ENCODE measurements around the gene MFSD11. TPM values are rescaled to one million over a fixed set of nuclear protein-coding genes. Genes with fewer than 3 reads are reported as not detected.
"Not testable (repeated sequence)": the region's sequence is repeated elsewhere in the genome, so short reads cannot be mapped to it uniquely, and the experiment has no call there.

Gene MFSD11
- total RNA-seq, 1 donor from 2014 or later: 60.1 TPM

DNA sequence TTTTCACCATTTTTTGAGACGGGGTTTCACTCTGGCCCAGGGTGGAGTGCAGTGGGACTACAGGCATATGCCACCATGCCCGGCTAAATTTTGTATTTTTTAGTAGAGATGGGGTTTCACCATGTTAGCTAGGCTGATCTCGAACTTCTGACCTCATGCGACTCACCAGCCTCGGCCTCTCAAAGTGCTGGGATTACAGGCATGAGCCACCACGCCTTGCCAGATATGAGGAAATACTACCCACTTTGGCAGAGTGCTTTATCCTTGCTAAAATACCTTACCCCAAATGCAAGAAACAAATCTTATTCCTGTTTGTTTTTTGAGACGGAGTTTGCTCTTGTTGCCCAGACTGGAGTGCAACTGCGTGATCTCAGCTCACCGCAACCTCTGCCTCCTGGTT is 67.4 kb downstream of the MFSD11 start:
- DNase-seq: no peak

DNA sequence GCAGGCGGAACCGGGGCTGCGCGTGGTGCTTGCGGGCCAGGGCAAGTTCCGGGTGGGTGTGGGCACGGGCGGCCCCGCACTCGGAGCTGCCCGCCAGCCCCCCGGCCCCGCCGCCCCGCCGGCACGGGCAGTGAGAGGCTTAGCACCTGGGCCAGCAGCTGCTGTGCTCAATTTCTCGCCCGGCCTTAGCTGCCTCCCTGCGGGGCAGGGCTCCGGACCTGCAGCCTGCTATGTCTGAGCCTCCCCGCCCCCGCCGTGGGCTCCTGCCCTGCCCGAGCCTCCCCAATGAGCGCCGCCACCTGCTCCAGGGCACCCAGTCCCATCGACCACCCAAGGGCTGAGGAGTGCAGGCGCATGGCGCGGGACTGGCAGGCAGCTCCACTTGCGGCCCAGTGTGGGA is 68.2 kb downstream of the MFSD11 start:
- DNase-seq: not testable (repeated sequence)

DNA sequence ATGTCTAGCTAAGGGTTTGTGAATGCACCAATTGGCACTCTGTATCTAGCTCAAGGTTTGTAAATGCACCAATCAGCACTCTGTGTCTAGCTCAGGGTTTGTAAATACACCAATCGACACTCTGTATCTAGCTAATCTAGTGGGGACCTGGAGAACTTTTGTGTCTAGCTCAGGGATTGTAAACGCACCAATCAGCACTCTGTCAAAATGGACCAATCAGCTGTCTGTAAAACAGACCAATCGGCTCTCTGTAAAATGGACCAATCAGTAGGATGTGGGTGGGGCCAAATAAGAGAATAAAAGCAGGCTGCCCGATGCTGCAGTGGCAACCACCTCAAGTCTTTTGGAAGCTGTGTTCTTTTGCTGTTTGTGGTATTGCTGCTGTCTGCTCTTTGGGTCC is 68.8 kb downstream of the MFSD11 start:
- DNase-seq: not testable (repeated sequence)

DNA sequence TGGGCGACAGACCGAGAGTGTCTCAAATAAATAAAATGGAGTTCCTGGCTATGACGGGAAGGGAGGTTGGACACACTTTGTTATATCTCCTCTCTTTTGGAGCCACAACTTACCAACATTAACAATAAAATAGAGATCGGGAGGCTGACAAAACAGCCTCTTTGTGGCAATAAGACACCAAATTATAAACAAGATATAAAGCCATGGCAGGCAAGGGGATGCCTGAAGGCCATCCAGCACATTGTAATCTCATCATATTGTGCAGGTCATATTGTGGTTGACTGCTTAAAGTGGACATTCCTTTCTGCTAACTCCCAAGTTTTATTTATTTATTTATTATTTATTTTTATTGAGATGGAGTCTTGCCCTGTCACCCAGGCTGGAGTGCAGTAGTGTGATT is 70.4 kb downstream of the MFSD11 start:
- no peak for DNase-seq

DNA sequence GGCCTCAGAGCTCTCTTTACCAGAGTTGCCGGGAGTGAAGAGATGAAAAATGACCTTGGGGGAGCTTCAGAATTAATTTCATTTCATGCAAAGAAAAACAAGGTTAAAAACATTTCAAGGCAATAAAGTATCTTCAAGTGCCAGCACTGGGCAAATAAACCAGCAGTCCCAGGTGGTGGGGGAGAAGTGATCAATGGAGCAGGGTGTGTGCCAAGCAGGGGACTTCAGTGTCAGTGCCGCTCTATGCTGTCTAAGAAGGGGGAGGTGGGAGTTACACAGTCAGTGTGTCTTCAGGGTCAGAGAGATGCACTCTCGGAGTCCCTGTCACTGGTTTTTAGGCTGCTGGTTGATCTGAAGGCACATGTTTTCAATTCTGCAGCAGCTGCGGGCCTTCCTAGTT is 73.0 kb downstream of the MFSD11 start:
- no peak for DNase-seq

DNA sequence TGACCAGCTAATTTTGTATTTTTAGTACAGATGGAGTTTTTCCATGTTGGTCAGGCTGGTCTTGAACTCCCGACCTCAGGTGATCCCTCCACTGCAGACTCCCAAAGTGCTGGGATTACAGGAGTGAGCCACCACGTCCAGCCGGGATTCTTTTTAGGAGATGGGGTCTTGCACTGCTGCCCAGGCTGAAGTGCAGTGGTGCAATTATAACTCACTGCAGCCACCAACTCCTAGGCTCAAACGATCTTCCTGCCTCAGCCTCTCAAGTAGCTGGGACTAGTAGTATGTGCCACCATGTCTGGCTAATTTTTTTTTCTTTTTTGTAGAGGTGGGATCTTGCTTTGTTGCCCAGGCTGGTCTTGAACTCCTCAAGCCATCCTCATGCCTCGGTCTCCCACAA is 73.9 kb downstream of the MFSD11 start:
- DNase-seq: no peak

DNA sequence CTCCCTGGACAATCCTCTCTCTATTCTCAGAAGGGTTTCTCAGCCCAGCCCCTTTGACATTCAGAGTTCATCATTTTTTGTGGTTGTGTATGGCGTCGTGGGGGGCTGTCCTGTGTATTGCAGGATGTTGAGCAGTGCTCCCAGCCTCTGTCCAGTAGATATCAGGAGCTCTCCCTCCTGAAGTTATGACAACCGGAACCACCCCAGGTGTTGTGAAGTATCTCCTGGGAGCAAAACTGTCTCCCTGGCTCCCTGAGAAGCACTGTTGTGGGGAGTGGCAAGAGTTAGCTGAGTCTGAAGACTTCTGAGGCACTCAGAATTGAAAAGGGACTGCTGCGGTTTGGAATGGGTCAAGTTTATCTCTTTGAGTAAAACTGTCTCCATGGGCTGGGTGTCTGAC is 74.3 kb downstream of the MFSD11 start:
- no peak for DNase-seq

DNA sequence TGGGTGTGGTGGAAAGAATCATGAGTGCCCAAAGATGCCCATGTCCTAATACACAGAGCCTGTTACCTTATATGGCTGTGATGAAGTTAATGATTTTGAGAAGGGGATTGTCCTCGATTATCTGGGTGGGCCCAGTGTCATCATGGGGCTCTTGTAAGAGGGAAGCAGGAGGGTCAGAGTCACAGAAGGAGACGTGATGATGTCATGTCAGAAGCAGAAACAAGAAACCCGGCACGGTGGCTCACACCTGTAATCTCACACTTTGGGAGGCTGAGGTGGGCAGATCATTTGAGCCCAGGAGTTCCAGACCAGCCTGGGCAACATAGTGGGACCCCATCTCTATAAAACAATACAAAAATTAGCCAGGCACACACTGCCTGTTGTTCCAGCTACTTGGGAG is 75.0 kb downstream of the MFSD11 start:
- no peak for DNase-seq

DNA sequence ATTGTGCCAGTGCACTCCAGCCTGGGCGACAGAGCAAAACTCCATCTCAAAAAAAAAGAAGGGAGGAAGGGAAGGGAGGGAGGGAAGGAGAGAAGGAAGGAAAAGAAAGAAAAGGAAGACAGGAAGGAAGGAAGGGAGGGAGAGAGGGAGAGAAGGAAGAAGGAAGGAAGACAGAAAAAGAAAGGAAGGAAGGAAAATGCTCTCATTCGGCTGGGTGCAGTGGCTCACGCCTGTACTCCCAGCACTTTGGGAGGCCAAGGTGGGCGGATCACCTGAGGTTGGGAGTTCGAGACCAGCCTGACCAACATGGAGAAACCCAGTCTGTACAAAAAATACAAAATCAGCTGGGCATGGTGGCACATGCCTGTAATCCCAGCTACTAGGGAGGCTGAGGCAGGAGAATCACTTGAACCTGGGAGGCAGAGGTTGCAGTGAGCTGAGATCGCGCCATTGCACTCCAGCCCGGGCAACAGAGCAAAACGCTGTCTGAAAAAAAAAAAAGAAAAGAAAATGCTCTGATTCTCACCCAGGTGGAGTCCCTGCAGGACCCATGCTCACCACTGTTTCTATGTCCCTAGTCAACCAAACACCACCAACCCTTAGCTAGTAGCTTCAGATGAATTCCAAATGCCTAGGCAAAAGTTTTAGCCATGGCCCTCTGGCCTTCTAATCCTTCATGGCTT is 78.1 kb downstream of the MFSD11 start:
- not testable (repeated sequence) for DNase-seq

DNA sequence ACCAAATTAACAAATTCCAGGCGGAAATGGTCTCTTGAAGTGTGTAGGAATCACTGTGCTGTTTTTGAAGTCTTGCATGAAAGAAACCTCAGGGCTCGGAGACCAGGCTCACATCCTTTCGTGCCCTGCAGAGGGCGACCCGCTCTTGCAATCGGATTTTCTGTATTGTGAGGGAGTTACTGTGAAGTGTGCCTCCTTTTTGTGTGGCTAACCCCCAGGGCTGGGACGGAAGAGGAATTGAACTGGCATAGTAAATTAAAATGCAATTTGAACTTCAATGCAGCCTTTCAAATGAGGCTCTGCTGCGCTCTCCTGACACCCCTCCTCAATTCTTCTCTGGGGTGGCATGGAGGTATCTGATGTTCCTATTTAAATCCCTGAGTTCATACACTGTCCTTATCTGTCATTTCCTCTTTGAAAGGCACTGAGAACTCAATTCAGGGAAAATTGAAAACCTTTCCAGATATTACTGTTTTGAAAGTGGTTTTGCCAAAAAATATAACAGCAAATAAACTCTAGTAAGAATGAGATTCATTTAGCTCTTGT is 78.7 kb downstream of the MFSD11 start:
- peak; percentile 55 for DNase-seq

DNA sequence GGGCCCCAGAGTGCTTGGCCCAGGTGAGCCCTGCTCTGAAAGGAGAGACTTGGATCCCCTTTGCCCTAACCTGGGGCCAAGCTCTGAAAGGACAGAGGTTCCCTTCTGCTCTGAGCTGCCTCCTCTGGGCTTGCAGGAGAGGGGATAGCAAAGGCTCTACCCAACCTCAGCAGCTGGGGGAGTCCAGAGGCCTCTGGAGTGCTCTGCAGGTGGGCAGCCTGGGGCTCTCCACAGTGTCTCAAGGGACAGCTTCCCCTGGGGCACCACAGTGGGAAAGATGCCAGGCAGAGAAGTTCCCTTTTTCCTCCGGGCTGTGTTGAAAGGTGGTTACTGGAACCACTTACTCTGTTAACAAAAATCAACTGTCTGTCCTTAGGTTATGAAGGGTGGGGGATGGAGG is 82.1 kb downstream of the MFSD11 start:
- DNase-seq: no peak

DNA sequence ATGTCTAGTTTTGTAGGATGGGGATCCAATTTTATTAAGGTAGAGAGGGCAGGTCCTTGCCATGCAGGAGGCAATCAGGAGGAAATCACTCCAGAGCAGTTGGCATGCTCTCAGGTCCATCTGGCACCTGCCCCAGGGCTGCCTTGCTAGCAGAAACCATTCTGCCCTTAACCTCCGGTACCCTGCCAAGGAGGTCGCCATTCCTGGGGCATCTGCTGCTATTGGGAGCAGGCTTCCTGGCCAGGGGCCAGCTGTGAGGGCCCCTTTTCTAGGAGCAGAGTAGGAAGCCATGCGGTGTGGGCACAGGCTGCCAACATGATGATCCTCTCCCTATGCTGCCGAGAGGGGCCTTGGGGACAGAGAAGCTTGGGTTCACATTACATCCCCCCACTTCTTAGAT is 82.6 kb downstream of the MFSD11 start:
- no peak for DNase-seq

DNA sequence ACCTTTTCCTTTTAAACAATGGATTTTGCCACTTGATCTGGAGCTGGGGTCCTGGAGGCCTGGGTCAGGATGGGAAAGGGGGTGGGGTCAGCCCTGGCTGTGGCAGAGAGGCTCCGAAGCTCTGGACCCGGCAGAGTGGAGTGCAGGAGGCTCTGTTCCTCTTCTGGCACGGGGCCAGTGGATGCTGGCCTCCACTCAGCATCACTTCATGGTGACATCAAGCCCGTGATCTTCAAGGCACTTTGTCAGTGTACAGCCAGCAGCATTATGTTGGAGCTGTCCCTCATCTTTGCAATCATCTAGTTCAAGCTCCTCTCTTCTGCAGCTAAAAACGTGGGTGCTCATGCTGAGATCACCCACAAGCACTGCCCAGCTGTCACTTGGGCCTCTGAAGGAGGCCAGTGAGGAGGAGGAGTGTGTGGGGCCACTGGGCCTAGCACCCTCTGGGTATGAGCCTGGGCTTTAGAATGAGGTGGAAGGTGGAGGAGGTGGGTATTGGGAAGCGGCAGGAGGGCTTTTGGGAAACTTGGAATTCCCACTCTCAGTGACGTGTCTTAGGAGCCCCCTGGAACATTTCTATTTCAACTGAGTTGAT is 84.4 kb downstream of the MFSD11 start:
- no peak for DNase-seq

DNA sequence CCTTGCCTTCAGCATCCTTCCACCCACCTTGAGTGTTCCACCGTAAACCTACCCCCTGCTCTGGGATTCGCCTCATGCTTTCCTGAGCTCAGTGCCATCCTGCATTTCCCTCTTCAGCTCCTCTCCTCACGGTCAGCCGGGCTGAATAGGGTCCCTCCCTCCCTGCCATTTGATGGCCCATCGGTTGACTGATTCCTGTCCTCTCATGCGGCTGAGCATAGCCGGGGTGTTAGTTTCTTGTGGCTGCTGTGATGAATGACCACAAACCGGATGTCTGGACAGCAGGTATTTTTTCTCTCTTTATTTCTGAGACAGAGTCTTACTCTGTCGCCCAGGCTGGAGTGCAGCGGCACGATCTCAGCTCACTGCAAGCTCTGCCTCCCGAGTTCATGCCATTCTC is 86.2 kb downstream of the MFSD11 start:
- no peak for DNase-seq

DNA sequence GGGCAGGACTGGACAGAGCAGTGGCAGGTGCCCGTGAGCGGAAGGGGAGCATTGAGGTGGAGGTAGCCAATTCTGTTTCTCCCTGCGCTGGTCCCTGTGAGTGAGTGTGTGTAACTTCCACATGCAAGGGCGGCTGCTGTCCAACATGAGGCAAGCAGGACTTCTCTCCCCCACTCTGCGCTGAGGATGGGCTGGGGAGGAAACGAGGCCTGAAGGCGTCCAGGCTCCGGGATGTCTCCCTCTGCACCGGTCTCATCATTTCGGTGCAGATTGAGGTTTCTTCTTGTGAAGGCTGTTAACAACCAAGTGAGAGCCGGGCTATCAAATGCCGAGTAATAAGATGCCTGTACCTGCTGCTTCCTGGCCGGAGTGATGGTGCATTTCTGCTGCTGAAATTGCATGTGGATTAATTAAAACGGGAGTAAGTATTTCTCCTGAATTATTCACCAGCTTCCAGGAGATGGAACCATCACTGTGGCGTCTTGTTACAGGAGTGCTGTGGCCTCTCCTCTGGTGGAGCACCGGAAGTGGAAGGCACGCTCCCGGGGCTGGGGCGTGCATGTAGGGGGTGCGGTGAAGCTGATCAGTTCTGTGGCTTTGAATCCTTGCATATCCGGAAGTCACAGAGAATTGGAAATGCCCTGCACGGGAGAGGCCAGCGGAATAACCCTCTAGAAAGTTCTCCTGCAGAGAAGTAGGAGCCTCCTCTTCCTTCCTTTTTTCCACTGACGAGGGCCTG is 88.6 kb downstream of the MFSD11 start:
- no peak for DNase-seq

DNA sequence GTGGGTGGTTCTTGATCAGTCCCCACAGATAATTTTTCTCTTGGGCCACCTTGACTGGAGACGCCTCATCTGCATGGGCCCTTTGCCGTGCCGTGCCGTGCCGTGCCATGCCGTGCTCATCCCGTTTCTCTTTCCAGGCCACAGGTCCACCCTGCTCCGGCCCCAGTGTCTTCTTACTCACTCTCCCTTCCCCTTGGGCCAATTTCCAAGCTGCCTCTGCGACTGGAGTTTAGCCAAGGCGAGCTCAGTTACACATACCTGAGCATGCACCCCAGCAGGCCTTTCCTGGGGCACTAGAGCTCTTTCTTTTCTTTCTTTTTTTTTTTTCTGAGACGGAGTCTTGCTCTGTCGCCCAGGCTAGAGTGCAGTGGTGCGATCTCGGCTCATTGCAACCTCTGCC is 89.8 kb downstream of the MFSD11 start:
- DNase-seq: no peak

Small RNA genes within 50 kb of the gene (small RNA-seq; reads per million reads assigned to genes)
- gene AC005837.3 (ENCODE audit: low replicate concordance): not detected
- gene RF02271 (ENCODE audit: low replicate concordance): not detected
- not detected for gene RNU6-97P (ENCODE audit: low replicate concordance)
- 0.35 reads per million, percentile 60 among the genes with 10 or more reads in this experiment for gene RNY4P36 (ENCODE audit: low replicate concordance)

Other genes with a start within 250 kb of the MFSD11 start
- 8.7 TPM for gene RHBDF2, start 236.7 kb upstream of the MFSD11 start, total RNA-seq
- gene CYGB, start 200.4 kb upstream of the MFSD11 start, total RNA-seq: 12.2 TPM
- 0.31 TPM for gene PRCD, start 198.1 kb upstream of the MFSD11 start, total RNA-seq
- 11.7 TPM for gene ST6GALNAC2, start 152.3 kb upstream of the MFSD11 start, total RNA-seq
- 1.7 TPM for gene ST6GALNAC1, start 94.4 kb upstream of the MFSD11 start, total RNA-seq
- gene MXRA7, start 27.2 kb upstream of the MFSD11 start, total RNA-seq: 200 TPM
- 23.0 TPM for gene JMJD6, start 11.5 kb upstream of the MFSD11 start, total RNA-seq
- 21.3 TPM for gene METTL23, start 11.3 kb upstream of the MFSD11 start, total RNA-seq
- 129 TPM for gene SRSF2, start 788 bp upstream of the MFSD11 start, total RNA-seq
- gene MGAT5B, start 130.3 kb downstream of the MFSD11 start, total RNA-seq: not detected

Data from tongue (tissue), 3 donors.